ENCODE data around the gene ATP2A3. TPM values are rescaled to one million over a fixed set of nuclear protein-coding genes. Genes with fewer than 3 reads are reported as not detected.

ATP2A3 gene
- total RNA-seq, 1 donor, result 2.3 TPM

DNA sequence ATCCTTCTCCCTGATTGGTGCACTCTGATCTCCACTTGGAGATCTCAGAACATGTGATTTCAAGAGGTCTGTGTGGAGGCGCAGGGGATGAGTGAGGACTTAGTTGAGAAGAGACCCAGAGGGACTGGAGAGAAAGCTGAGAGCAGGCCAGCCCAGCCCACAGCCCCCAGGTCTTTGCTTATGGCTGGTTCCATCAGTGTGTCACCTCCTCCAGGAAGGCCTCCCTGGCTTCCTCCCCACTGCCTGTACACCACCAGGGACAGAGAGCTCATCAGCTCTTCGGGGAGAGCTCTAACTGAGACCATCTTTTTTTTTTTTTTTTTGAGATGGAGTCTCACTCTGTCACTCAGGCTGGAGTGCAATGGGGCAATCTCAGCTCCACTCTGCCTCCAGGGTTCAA lies 51.4 kb downstream of the ATP2A3 start:
- DNase-seq (ENCODE audit: low read depth), result no peak
- TF ChIP-seq, protein P1, sequence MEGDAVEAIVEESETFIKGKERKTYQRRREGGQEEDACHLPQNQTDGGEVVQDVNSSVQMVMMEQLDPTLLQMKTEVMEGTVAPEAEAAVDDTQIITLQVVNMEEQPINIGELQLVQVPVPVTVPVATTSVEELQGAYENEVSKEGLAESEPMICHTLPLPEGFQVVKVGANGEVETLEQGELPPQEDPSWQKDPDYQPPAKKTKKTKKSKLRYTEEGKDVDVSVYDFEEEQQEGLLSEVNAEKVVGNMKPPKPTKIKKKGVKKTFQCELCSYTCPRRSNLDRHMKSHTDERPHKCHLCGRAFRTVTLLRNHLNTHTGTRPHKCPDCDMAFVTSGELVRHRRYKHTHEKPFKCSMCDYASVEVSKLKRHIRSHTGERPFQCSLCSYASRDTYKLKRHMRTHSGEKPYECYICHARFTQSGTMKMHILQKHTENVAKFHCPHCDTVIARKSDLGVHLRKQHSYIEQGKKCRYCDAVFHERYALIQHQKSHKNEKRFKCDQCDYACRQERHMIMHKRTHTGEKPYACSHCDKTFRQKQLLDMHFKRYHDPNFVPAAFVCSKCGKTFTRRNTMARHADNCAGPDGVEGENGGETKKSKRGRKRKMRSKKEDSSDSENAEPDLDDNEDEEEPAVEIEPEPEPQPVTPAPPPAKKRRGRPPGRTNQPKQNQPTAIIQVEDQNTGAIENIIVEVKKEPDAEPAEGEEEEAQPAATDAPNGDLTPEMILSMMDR (IDR thresholded peaks at IDR 0.05; ENCODE audit: insufficient read depth, low read length), result no peak

DNA sequence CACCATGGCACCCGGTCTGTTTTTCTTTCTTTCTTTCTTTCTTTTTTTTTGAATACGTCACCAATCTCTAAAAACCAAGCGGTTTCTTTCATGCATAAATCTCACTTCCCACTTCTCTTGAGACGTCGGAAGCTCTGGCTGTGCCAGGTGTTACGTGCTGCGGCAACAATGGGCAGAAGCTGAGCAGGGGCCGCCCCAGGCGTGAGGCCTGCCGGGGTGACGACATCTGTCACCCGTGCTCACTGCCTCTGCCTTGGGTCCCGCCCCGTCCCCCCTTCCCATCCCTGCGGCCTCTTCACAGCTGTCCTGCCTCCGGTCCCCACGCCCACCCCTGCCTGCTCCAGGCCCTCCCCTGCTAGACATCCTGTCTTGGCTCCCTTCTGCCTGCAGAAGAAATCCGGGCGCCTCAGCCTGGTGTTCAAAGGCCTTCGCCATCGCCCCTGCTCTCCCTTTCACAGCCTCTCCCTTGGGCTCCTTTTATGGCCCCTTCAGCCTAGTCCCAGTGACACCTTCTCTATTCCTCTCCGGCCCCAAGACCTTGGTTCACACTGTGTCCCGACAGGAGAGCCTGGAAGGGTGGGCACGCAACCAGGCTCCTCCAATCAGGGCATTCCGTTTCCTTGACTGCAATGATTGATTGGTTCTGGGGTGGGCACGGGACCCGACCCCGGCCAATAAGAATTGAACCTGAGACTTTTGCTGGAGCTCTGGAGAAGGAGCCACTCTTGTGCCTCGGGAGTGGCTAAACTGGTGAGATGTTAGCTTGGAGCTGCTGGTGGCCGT lies 52.8 kb downstream of the ATP2A3 start:
- DNase-seq (ENCODE audit: low read depth), result no peak
- TF ChIP-seq, protein P1 (IDR thresholded peaks at IDR 0.05; ENCODE audit: insufficient read depth, low read length), result no peak
- H3K4me3 ChIP-seq (ENCODE audit: low read depth, low read length), result no peak overlapping the region

More for the DNA sequence above, 51.4 kb downstream of the ATP2A3 start:
- no peak overlapping the region for H3K4me3 ChIP-seq (ENCODE audit: low read depth, low read length)

DNA sequence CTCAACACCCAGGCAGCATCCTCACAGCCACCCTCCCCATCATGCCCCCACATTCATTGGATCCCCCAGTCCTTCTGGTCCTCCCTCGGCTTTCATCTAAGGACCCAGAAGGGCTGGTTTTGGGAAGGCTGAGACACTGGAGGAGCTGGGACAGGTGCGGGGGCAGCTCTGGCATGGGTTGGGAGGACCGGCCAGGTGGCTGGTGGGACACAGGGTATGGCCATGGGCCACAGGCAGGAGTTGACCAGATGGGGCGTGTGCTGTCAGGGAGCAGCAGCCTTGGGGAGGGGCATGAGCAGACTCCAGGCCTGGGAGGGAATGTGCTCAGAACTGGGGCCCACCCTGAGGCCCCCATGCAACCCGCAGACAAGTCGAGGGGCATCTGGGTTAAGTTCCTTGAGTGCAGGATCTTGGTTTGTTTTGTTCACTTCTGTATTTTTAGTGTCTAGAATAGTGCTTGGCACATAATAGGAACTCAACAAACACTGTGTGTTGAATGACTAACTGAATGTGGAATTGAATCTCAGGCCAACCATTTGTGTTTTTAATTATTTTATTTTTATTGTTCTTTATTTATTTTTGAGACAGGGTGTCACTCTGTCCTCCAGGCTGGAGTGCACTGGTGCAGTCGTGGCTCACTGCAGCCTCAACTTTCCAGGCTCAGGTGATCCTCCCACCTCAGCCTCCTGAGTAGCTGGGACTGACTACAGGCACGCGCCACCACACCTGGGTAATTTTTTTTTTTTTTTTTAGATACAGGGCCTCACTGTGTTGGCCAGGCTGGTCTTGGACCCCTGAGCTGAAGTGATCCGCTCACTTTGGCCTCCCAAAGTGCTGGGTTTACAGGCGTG lies 53.6 kb downstream of the ATP2A3 start:
- H3K4me3 ChIP-seq (ENCODE audit: low read depth, low read length), result no peak overlapping the region
- TF ChIP-seq, protein P1 (IDR thresholded peaks at IDR 0.05; ENCODE audit: insufficient read depth, low read length), result no peak
- DNase-seq (ENCODE audit: low read depth), result no peak

DNA sequence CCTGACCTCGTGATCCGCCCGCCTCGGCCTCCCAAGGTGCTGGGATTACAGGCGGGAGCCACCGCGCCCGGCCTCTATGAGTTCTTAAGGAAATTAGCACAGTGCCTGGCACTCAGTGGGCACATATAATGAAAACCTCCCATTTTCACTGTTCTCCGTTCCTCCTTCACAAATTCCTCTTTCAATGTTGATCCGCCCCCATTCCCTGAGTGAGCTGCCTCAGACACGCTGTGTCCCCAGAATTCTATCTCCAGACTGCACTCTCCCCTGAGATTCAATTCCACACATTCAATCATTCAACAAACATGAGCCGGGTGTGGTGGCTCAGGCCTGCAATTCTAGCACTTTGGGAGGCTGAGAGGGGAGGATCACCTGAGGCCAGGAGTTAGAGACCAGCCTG lies 55.0 kb downstream of the ATP2A3 start:
- no peak overlapping the region for H3K4me3 ChIP-seq (ENCODE audit: low read depth, low read length)
- TF ChIP-seq, protein P1 (IDR thresholded peaks at IDR 0.05; ENCODE audit: insufficient read depth, low read length), result no peak
- DNase-seq (ENCODE audit: low read depth), result no peak

DNA sequence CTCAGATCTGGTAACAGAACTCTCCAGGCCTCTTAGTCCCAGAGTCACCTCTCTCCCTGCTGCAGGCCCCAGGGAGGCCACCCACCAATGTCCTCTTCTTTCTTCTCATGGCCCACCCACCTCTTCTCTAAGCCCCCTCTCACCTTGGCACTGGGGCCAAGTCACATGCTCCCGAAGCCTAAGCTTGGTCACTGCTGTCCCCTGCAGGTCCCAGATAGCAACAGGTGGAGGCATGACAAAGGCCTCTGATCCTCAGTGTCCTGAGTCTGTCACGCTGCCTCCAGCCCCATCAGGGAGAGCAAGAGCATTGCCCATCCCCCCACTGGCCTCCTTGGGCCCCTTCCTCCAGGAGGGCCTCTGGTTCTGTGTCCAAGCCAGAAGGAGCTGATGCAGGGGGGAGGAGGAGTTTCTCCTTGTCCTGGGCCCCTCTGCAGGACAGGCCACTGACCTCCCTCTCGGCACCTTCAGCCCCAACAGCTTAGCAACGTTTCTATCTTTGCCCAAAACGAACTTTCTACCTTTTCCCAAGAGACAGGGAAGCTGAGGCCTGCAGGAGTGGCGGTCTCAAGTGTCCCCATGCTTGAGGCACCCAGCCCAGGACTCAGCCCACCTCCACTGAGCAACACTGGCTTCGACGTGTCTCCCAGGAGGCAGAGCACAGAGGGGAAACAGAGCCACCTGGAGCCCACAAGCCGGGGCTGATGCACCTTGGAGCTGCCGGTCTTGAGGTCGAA lies 56.6 kb downstream of the ATP2A3 start:
- TF ChIP-seq, protein P1 (IDR thresholded peaks at IDR 0.05; ENCODE audit: insufficient read depth, low read length), result peak; percentile 7
- no peak overlapping the region for H3K4me3 ChIP-seq (ENCODE audit: low read depth, low read length)
- DNase-seq (ENCODE audit: low read depth), result no peak

DNA sequence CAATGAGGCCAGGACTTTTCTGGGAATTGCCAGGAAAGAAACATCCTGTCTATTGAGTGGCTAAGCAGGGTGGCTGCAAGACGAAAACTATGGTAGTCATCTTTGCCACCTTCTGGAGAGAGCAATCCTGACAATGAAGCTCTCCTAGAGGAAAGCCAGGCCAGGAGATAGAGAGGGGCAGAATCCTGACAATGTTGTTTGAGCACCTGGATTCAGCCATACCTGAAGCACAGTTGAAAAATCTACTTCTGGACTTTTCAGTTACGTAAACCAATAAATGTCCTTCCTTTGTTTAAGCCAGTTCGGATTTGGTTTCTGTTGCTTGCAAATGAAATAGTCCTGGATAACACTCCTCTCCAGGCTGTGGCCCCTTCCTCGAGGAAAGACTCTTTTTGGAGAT lies 57.4 kb downstream of the ATP2A3 start:
- no peak for DNase-seq (ENCODE audit: low read depth)
- no peak overlapping the region for H3K4me3 ChIP-seq (ENCODE audit: low read depth, low read length)
- TF ChIP-seq, protein P1 (IDR thresholded peaks at IDR 0.05; ENCODE audit: insufficient read depth, low read length), result no peak

Measured in fibroblast of the aortic adventitia (primary cell).